PC-9 (cell line): ENCODE measurements around the gene POLRMT.

Experiments
- CTCF ChIP-seq: fragments of 200-600 bp; sonication (generic); conservative IDR thresholded peaks from 2 replicates; pipeline ENCODE4 v1.6.1; 2017; ENCODE audit warnings: mixed run types, antibody characterized with exemption, mild to moderate bottlenecking, moderate library complexity
- EZH2 ChIP-seq: fragments of 200-600 bp; sonication (generic); IDR thresholded peaks from 2 replicates; pipeline ENCODE4 v1.8.0; 2017; ENCODE audit warnings: antibody characterized with exemption, low read depth

GRCh38 chr19:584240-585001, 48.9 kb downstream of the POLRMT start:
- peak; percentile 86 for TF ChIP-seq CTCF
- TF ChIP-seq EZH2, result no peak
